GM12878 (cell line): Measurements from ENCODE around the gene IL1RL1. TPM values are rescaled to one million over a fixed set of nuclear protein-coding genes. Genes with fewer than 3 reads are reported as not detected.
A peak's percentile ranks its signal among the peaks of the same experiment; 100 is the strongest.

Experiments
- EGR1 ChIP-seq, 2 experiments: IDR thresholded peaks; 1 replicate in 1 of 2; 2 replicates in 1 of 2; pipeline ENCODE4 v1.6.1; 2011 to 2012; ENCODE audit warnings: low read depth in 2 of 2, low read length in 2 of 2, borderline replicate concordance in 1 of 2, mild to moderate bottlenecking in 1 of 2, moderate library complexity in 1 of 2
- IKZF1 ChIP-seq: fragments of 450-650 bp; conservative IDR thresholded peaks from 2 replicates; pipeline ENCODE4 v1.6.1; 2017; ENCODE audit warnings: antibody characterized with exemption, mild to moderate bottlenecking
- IKZF2 ChIP-seq, 2 experiments: fragments of 450-650 bp; IDR thresholded peaks; 2 replicates each; pipeline ENCODE4 v1.6.1; 2017; ENCODE audit warnings: mild to moderate bottlenecking in 2 of 2, moderate library complexity in 2 of 2
- MEF2B ChIP-seq: fragments of 450-650 bp; IDR thresholded peaks from 2 replicates; pipeline ENCODE4 v1.6.1; 2018; ENCODE audit warnings: mild to moderate bottlenecking, moderate library complexity; ENCODE audit not compliant: partially characterized antibody, poor library complexity, severe bottlenecking
- MLLT1 ChIP-seq: fragments of 450-650 bp; IDR thresholded peaks from 2 replicates; pipeline ENCODE4 v1.6.1; 2016; ENCODE audit warnings: mild to moderate bottlenecking
- MTA2 ChIP-seq: fragments of 450-650 bp; IDR thresholded peaks from 2 replicates; pipeline ENCODE4 v1.6.1; 2016; ENCODE audit warnings: low read depth, mild to moderate bottlenecking, moderate library complexity
- NBN ChIP-seq: fragments of 450-650 bp; IDR thresholded peaks from 2 replicates; pipeline ENCODE4 v1.6.1; 2016
- NFYB ChIP-seq: IDR thresholded peaks from 2 replicates; pipeline ENCODE4 v1.6.1; 2011; ENCODE audit warnings: low read depth, mild to moderate bottlenecking, low read length, improper control_type of control experiment, moderate library complexity; ENCODE audit not compliant: insufficient read depth
- NKRF ChIP-seq: fragments of 450-650 bp; conservative IDR thresholded peaks from 2 replicates; pipeline ENCODE4 v1.6.1; 2017; ENCODE audit warnings: mild to moderate bottlenecking, moderate library complexity
- NR2C1 ChIP-seq: fragments of 450-650 bp; IDR thresholded peaks from 2 replicates; pipeline ENCODE4 v1.6.1; 2017; ENCODE audit warnings: antibody characterized with exemption, mild to moderate bottlenecking, moderate library complexity
- POLR2AphosphoS5 ChIP-seq: IDR thresholded peaks from 2 replicates; pipeline ENCODE4 v1.6.1; 2011; ENCODE audit warnings: mild to moderate bottlenecking, low read length, inconsistent platforms
- SKIL ChIP-seq: fragments of 450-650 bp; IDR thresholded peaks from 2 replicates; pipeline ENCODE4 v1.6.1; 2017; ENCODE audit warnings: mild to moderate bottlenecking, low read depth, inconsistent platforms; ENCODE audit not compliant: poor library complexity, severe bottlenecking
- SMC3 ChIP-seq: IDR thresholded peaks from 2 replicates; pipeline ENCODE4 v1.6.1; 2011; ENCODE audit warnings: low read length, improper control_type of control experiment, borderline replicate concordance
- ZNF384 ChIP-seq: IDR thresholded peaks from 2 replicates; pipeline ENCODE4 v1.6.1; 2012; ENCODE audit warnings: low read depth, mild to moderate bottlenecking, low read length, improper control_type of control experiment, borderline replicate concordance
- ZNF622 ChIP-seq: fragments of 450-650 bp; IDR thresholded peaks from 2 replicates; pipeline ENCODE4 v1.6.1; 2017; ENCODE audit warnings: mild to moderate bottlenecking, inconsistent platforms
- polyA plus RNA-seq, 11 experiments: library from polyadenylated mRNA; depleted of rRNA in 4 of 11; unstranded in 6 of 11; stranded (reverse) in 5 of 11; fragments of >200 nt; fragmentation: Nextera tagmentation in 4 of 11; fragmentation: Illumina TruSeq in 1 of 11; extraction: Ambion mirVana in 4 of 11; extraction: Trizol in 1 of 11; gene quantifications; 1 replicate in 1 of 11; 2 replicates in 10 of 11; pipeline versions ENCODE4 v1.2.1 to v1.2.3, GENCODE V29; 2011 to 2016; ENCODE audit warnings: inconsistent platforms in 2 of 11, missing spikeins in 2 of 11, low read depth in 1 of 11
- total RNA-seq, 4 experiments: library from RNA; depleted of rRNA in 3 of 4; stranded (reverse); fragments of >200 nt in 3 of 4; fragmentation: Illumina TruSeq in 1 of 4; extraction: Trizol in 1 of 4; gene quantifications; 2 replicates each; pipeline versions ENCODE4 v1.2.1 to v1.2.3, GENCODE V29; 2013 to 2021
- TF ChIP-seq, protein P1 (sequence below): fragments of 450-650 bp; IDR thresholded peaks from 2 replicates; pipeline ENCODE4 v1.6.1; 2016; ENCODE audit warnings: mild to moderate bottlenecking, moderate library complexity, borderline replicate concordance
- TF ChIP-seq, protein P2 (sequence below): IDR thresholded peaks from 2 replicates; pipeline ENCODE4 v1.6.1; 2012; ENCODE audit warnings: low read depth, low read length, improper control_type of control experiment

IL1RL1 gene
- total and polyA plus RNA-seq, 10 of the 15 experiments (the other 5 are each of a cell fraction or from before 2014, with no cell fraction given) = 0.08 to 0.18 TPM; not detected in 8

- TF ChIP-seq POLR2AphosphoS5 = no peak; the same call in 1 of the 2 replicates
- 0 out of 2 replicates have a peak, but pooled peaks have one; percentile 48 for TF ChIP-seq NKRF
- TF ChIP-seq, protein P1, sequence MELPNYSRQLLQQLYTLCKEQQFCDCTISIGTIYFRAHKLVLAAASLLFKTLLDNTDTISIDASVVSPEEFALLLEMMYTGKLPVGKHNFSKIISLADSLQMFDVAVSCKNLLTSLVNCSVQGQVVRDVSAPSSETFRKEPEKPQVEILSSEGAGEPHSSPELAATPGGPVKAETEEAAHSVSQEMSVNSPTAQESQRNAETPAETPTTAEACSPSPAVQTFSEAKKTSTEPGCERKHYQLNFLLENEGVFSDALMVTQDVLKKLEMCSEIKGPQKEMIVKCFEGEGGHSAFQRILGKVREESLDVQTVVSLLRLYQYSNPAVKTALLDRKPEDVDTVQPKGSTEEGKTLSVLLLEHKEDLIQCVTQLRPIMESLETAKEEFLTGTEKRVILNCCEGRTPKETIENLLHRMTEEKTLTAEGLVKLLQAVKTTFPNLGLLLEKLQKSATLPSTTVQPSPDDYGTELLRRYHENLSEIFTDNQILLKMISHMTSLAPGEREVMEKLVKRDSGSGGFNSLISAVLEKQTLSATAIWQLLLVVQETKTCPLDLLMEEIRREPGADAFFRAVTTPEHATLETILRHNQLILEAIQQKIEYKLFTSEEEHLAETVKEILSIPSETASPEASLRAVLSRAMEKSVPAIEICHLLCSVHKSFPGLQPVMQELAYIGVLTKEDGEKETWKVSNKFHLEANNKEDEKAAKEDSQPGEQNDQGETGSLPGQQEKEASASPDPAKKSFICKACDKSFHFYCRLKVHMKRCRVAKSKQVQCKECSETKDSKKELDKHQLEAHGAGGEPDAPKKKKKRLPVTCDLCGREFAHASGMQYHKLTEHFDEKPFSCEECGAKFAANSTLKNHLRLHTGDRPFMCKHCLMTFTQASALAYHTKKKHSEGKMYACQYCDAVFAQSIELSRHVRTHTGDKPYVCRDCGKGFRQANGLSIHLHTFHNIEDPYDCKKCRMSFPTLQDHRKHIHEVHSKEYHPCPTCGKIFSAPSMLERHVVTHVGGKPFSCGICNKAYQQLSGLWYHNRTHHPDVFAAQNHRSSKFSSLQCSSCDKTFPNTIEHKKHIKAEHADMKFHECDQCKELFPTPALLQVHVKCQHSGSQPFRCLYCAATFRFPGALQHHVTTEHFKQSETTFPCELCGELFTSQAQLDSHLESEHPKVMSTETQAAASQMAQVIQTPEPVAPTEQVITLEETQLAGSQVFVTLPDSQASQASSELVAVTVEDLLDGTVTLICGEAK = no peak
- no peak for TF ChIP-seq ZNF622
- TF ChIP-seq NFYB = no peak
- TF ChIP-seq MTA2 = 0 out of 2 replicates have a peak, but pooled peaks have one; percentile 12
- no peak for TF ChIP-seq SKIL
- no peak for TF ChIP-seq NR2C1
- peak; percentile 47; the same call in 1 of the 2 replicates for TF ChIP-seq SMC3
- TF ChIP-seq MLLT1 = 0 out of 2 replicates have a peak, but pooled peaks have one; percentile 31
- TF ChIP-seq, protein P2, sequence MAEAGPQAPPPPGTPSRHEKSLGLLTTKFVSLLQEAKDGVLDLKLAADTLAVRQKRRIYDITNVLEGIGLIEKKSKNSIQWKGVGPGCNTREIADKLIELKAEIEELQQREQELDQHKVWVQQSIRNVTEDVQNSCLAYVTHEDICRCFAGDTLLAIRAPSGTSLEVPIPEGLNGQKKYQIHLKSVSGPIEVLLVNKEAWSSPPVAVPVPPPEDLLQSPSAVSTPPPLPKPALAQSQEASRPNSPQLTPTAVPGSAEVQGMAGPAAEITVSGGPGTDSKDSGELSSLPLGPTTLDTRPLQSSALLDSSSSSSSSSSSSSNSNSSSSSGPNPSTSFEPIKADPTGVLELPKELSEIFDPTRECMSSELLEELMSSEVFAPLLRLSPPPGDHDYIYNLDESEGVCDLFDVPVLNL = 0 out of 2 replicates have a peak, but pooled peaks have one; percentile 16
- TF ChIP-seq MEF2B = peak; percentile 33
- TF ChIP-seq IKZF1 = peak; percentile 99
- TF ChIP-seq NBN = peak; percentile 80
- TF ChIP-seq EGR1 (IDR thresholded peaks at IDR 0.05; ENCODE audit: borderline replicate concordance in 1 of 2, low read depth in 2 of 2, low read length in 2 of 2) = peak in 1 of 2 experiments; percentile 77; a peak in 2 of 3 replicates
- TF ChIP-seq IKZF2 (IDR thresholded peaks at IDR 0.05) = peak; percentile 84 to 88
- peak; percentile 76 for TF ChIP-seq ZNF384
These were observed 44.4 kb downstream of the IL1RL1 start, which contains the start of gene IL18R1 (continued) for GRCh38 chr2:102355526-102356380.
